Caki2 (cell line): ENCODE results near the gene TNK2. TPM values are rescaled to one million over a fixed set of nuclear protein-coding genes. Genes with fewer than 3 reads are reported as not detected.
"Not testable (repeated sequence)": the region's sequence is repeated elsewhere in the genome, so short reads cannot be mapped to it uniquely, and the experiment has no call there.

ENCODE experiments used
- DNase-seq: peaks from one replicate; pipeline ENCODE4 v3.0.0-alpha.2; 2015; ENCODE audit warnings: low read depth
- in situ Hi-C: cut with HindIII; loops from 2 replicates; pipeline ENCODE4 v1.10.0; 2016; ENCODE audit warnings: low sequenced_read_pairs, low pct_unique_long_range_greater_than_20kb, mixed read lengths
- total RNA-seq: library from RNA; depleted of rRNA; stranded (reverse); fragments of >200 nt; shearing (Covaris generic); gene quantifications from 2 replicates; pipeline ENCODE4 v1.2.3, GENCODE V29; 2014; ENCODE audit warnings: low replicate concordance

Gene TNK2
- total RNA-seq, 1 experiment from 2014 or later = 10.7 TPM

DNA sequence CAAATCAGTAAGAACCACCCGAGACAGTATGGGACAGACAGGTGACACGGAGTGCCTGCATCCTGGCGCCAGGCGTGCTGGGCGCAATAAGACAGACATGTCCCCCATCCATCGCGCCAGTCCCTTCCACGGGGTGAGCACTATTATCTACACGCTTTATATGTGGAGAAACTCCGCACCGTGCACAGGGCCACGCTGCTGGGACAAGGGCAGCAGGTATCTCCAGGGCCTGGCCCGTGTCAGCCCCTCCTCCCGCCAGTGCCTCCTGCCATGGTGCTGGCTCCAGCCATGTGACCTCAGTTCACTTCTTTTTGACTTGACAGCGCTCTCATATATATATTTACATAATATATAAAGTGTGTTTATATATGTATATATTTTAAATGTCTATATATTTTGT is 42.6 kb downstream of the TNK2 start:
- in situ Hi-C loops = no loop called here
- no peak for DNase-seq

DNA sequence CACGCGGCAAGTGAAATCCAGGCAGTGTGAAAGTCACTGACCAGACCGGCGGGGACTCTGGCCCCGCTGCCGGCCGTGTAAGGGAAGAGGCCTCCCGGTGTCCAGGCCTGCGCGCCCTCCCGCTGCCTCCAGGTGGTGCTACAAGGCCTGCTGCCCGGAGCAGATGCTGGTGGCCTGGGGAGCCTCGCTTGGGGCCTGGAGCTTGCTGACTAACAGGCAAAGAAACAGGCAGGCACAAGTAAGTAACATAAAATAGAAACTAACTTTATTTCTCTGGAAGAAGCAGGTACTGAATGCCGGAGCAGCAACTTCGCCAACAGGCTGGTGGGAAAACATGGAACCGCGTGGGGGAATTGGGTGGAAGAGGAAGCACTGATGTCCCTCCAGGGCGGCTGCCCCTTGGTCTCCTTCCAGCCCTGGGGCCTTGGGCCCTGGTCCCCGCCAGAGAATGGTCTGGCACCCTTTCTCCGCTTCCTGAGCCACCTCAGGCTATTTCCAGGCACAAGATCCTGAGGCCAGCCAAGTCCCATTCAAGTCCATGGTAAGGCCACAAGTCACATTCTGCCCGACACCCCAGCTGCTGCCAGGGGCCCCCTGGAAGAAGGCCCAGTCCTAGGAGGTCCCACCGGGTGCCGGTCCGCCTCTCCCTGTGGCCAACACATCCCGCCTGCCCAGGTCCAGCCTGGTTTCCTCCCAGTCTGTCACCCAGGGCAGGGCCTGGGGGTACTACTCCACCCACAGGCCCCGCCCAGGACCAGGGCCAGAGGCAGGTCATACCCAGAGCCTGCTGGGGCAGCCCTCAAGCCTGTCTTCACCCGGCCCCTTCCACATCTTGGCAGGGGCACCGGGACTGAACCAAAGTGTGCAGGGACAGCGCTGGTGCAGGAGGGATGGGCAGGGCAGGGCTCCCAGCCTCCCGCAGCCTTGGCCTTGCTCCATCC is 45.0 kb downstream of the TNK2 start:
- in situ Hi-C loops = no loop called here
- DNase-seq = peak; percentile 68

DNA sequence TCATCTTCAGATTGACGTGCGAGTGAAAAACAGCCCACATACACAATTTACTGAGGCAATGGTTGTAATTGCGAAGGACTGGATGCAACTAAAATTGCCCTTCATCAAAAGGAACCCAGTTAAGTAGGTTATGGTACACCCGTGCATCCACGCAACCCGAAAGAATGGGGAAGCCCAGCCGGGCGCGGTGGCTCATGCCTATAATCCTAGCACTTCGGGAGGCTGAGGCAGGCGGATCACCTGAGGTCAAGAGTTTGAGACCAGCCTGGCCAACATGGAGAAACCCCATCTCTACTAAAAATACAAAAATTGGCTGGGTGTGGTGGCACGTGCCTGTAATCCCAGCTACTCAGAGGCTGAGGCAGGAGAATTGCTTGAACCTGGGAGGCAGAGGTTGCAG is 46.0 kb downstream of the TNK2 start:
- in situ Hi-C loops, DNase-seq: not testable (repeated sequence)

DNA sequence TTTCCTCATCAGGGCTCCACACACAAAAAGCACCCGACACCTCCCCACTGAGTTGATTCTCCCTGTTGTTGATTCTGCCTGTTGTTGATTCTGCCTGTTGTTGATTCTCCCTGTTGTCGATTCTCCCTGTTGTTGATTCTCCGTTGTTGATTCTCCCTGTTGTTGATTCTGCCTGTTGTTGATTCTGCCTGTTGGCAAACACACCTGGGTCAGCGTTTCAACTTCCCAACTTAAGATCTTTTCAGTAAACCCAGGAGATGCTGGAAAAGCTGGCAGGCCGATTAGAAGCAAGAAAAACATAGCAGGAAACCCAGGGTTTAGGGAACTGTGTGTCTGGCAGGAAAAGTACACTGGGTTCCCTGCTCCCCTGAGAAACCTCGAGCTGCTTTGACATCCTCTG is 47.9 kb downstream of the TNK2 start:
- in situ Hi-C loops = no loop called here
- DNase-seq = no peak

DNA sequence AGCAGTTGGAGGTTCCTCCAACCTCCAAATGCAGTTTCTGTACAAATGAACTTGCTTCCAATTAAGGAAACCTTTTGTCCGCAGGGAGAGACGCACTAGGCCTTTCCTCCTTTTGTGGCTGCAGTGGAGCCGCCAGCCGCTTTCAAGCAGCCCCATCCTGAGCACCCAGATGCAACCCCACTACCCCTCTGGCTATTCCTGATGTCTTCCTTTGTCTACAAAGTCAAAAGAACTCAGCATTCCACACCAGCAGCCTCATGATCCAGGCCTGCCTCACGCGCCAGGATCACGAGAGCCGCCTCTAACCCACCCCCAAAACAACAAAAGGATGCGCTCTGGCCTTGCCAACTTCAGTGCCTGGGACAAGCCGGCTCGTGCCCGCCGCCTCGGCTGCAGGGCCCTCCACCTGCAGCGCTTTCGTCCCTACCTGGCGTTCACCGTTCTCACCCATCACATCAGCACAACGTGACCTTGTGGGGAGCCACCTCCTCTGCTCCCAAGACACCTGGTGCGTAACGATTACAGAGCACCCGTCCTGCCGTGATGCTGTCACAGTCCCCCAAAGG is 48.4 kb downstream of the TNK2 start:
- no peak for DNase-seq
- in situ Hi-C loops = no loop called here

DNA sequence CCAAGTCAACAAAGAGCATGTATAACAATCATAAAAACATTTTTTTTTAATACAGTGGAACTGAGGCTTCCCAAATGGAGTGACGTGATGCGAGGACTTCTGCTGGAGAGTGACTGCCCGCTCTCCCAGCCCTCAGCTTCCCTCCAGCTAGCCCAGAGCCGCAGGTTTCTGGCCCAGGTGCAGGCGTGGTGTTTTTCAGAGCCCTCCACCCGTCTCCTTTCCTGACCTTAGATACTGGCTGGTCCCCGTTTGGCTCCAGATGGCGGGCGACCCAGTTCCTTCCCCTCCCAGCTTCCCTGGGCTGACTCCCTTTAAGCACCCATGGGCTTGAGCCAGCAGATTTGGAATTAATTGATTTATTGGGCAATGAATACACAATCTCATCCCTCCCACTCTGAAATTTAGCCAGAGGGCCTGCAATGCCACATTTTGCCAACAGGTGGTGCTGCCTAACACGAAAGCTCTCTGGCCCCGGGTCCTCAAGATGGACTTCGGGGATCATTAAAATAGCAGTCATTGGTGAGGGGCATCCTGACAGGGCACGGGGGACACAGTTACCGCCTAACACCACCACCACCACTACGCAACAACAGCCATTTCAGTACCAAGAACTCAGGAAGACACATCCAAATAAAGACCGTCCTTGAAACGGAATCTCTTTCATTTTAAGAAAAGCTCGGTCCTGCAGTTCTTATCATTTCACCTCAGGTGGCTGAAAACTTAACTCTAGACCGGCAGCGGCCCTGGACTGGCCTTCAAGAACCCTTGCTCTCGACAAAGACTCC is 49.1 kb downstream of the TNK2 start:
- in situ Hi-C loops = no loop called here
- peak; percentile 47 for DNase-seq

DNA sequence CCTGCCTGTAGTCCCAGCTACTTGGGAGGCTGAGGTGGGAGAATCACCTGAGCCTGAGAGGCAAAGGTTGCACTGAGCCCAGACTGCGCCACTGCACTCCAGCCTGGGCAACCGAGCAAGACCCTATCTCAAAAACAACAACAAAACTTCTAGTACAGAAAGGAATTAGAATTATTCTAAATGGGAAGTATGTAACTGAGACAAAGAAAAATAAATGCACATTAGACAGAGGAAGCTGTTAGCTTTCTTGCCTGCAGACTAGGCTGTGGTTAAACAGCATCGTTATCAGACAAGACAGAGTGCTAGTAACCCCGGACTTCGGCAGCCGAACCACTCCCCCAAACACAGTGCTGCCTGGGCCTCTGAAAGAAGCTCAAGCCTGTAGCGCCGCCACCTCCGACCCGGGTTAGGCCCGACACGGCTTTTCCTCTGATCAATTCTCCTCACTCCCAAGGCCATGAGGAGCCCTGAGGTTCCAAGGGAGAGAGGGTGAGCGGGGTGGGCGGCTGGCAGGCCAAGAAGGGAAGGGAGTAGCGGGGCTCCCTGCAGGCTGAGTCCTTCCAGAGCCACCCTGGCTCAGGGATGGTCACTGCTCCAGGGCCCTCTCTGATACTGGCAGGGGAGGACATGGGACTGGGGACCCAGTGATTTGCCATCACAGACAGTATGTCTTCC is 51.8 kb downstream of the TNK2 start:
- in situ Hi-C loops = no loop called here
- no peak for DNase-seq

DNA sequence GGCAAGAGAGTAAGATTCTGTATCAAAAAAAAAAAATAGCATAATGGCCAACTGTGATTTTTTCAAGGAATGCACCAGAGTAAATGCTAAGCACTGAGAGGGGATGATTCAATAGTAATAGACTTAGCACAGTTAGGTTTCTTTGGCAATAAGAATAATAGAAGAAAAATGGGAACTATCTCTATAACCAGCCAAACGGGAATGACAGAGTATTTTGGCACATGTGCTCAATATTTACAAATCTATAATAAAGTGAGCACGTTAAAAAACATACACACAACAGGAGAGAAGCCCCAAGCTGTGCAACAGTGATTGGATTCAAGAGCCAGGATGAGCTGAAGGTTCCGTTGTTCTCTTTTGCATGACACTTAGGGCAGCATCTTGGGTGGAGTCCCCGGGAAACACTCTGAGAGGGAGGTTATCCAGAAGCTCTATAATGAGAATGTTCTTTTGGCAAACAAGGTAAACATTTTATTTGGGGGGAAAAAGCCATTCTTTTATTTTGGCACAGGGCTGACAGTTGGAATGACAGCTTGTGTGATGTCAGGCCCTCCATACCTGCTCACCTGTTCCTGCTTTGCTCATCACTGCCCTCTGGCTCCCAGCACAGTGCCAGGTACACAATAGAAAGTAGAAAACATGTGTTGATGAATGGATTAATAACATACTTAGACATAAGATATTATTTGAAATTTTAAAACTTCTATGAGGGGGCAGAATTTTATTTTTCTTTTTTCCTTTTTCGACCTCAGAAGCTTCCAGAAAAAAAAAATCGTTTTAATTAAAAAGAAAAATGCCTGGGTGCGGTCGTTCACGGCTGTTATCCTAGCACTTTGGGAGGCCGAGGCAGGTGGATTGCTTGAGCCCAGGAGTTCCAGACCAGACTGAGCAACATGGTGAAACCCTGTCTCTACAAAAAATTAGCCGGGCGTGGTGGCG is 52.6 kb downstream of the TNK2 start:
- in situ Hi-C loops = no loop called here
- DNase-seq = no peak

DNA sequence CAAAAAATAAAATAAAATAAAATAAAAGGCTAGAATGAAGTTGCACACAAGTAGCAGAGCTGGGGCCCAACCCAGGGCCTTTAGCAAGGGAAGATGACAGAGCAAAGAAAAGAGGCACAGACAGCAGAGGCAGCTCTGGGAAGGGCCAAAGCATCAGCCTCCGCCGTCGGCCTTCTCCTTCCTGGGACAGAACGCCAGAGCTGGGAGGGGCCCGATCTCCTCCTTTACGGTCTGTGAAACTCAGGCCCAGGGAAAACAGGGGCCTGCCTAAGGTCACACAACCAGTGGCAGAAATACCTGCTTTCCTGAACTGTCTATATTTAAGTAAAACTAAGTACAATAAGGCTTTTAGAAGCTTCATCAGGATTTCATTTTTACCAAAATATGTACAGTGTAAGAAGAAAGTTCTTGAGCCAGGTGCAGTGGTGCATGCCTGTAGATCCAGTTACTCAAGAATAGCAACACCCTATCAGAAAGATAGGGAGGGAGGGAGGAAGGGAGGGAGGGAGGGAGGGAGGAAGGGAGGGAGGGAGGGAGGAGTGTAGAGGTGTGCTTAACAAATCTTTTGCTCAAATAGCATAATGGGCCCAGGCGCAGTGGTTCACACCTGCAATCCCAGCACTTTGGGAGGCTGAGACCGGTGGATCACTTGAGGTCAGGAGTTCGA is 53.6 kb downstream of the TNK2 start:
- in situ Hi-C loops = no loop called here
- no peak for DNase-seq

DNA sequence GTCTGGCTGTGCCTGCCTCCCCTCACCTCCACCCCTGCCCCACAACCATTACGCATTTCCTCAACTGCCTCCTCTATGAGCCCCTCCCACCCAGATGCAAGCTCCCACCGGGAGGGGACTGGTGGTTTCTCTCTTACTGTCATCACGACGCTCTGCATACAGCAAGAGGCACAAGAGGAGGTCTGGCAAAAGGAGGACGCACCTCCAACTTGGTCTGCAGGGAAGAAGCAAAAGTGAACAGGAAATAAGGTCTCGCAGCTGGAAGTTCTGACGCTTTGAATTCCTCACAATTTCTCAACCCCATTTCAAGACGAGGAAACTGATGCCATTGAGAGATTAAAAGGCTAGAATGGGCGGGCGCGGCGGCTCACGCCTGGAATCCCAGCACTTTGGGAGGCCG is 54.4 kb downstream of the TNK2 start:
- no peak for DNase-seq
- in situ Hi-C loops = no loop called here

DNA sequence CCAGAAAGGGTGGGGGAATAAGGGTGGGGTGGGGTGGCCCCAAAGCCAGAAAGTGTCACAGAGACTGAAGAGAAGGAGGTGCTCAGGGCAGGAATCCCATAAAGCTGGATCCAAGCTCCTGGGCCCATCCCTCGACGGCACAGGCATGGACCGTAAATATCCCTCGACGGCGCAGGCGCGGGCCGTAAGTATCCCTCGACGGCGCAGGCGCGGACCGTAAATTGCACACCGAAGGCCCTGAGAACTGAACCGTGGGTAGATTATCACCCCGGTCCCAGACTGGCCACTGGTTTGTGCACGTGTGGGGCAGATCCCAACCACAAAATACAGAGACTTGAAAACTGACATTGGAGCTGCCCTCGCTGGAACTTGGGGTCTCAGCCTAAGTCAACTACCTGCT is 55.3 kb downstream of the TNK2 start:
- no peak for DNase-seq
- in situ Hi-C loops = no loop called here

DNA sequence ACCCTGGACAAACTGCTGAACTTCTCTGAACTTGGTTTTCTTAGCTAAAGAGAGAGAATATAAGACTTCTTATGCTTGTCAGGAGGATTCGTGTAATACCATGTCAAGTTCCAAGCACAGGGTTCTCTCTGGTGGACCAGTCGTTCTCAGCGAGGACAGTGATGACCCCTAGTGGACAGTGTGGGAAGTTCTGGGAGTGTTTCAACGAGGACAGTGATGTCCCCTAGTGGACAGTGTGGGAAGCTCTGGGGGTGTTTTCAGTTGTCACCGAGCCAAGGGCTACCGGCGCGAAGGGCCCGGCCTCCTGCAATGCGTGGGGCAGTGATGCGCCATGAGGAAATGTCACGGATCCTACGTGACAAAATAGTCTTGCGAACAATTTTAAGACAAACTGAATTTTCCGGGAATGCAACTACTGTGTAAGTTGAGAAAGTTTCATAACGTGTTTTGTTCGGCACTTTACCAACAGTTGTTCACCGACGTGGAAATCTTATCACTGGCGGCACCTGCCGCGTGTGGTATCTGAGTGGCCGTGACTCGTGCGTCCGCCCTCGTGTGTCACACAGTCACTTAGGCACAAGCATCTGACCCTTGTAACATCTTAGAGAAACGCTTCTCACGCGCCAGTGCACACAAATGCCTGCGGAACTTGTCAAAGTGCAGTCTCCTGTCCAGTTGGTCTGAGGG is 57.4 kb downstream of the TNK2 start:
- in situ Hi-C loops = no loop called here
- DNase-seq = peak; percentile 75

DNA sequence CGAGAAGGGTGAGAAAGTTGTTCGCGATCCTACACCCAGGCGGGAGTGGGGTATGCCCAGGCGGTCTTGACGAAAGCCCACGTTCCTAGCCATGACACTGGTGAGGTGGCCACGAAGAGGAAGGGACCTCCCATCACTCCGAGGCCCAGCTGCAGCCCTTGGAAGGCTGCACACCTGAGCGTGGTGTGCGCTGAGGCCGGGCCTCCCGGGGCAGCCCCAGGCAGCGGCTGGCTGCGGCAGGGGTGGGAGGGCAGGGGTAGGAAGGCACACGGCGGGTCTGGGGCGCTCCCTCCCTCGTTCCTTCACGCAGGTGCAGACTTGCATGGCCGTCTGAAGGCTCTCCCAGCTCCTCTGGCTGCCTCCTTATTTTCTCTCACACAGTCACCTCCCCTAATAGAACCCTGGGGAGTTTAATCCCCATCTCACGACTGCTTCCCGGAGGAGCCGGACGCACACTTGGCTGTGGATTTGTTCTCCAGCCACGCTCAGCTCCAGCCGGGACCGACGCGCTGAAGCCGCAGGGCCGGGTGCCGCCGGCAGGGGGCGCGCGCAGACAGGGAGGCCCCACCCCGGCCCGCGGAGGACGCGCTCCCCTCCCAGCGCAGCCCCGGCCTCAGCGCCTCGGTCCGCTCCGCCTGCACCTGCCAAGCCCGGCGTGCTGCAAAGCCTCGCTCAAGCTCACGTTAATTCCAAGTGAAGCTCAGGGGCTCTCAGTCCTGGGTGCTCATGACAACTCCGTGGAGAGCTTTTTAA is 58.9 kb downstream of the TNK2 start:
- peak; percentile 38 for DNase-seq
- in situ Hi-C loops = no loop called here

DNA sequence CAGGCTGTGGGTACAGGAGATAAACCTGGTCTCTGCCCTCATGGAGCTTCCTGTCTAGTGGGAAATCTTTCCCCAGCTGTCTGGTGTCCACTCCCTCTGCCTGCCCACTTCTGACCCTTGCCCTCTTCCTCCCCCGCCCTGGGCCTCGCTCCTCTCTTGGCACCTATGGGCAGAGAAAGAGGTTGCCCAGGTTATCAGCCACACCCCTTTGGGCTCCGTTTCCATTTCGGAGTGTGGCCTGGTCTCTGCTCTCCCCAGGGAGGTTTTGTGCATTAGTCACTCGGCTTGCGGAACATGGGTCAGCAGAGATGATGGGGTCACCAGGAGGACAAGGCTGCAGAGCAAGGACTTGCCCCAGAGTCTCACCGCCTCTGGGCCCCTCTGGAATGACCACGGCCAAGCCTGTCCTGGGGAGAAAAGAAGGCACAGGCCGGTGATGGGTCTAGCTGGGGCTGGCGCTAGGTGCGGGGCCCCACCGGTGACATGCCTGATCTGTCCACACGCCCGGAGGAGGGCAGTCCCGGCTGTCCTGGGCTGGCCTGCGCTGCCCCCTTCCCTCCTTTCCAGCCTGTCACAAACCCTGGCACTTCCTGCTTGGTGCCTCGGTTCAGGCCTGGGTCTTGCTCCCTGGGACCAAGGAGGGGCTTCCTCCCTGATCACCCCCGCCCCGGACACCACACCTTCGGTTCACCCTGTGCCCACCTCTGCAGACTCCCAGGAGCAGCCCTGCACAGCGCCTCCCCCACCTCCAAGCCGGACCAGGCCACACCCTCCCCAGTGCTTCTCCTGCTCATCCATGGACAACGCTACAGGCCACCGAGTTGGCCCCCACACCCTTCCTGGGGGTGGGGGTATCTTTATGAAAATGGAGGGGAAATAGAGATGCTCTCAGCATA is 61.0 kb downstream of the TNK2 start:
- peak; percentile 78 for DNase-seq
- in situ Hi-C loops = no loop called here

DNA sequence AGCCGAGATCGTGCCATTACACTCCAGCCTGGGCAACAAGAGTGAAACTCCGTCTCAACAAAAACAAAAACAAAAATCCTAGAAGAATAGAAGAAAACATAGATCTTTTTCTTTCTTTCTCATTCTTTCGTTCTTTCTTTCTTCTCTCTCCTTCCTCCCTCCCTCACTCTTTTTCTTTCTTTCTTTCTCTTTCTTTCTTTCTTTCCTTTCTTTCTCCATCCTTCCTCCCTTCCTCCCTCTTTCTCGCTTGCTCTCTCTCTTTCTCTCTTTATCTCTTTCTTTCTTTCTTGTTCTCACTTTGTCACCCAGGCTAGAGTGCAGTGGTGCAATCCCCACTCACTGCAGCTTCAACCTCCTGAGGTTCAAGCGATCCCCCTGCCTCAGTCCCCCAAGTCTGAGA is 62.9 kb downstream of the TNK2 start:
- no peak for DNase-seq
- in situ Hi-C loops = no loop called here
